HepG2 (cell line): Measurements from ENCODE around the gene COX18. TPM values are rescaled to one million over a fixed set of nuclear protein-coding genes. Genes with fewer than 3 reads are reported as not detected.

Experiments used
- ATAC-seq: fragments of 200-7000 bp; cut with Tn5 transposase; 3 replicates; pipeline ENCODE4 v1.9.1; 2020; ENCODE audit warnings: mild to moderate bottlenecking, moderate library complexity
- BruUV-seq: library from RNA; stranded (reverse); fragments of 400-500 nt; replicated peaks from 2 replicates; lab custom pipeline; 2021; lab: Mats Ljungman, UMichigan
- CTCF ChIA-PET: fragments of 300-600 bp; formaldehyde crosslinking; extraction: SDS; loops from one replicate; lab custom pipeline; 2021; ENCODE audit warnings: low total read pairs, inconsistent platforms, low intra/inter-chr PET ratio; lab: Yijun Ruan, JAX
- POLR2A ChIA-PET: fragments of 350-600 bp; sonication (Branson Sonifier 250); formaldehyde crosslinking; loops from one replicate; lab custom pipeline; 2020; ENCODE audit warnings: antibody characterized with exemption, inconsistent platforms; lab: Yijun Ruan, JAX
- DNase-seq: peaks from one replicate; pipeline ENCODE4 v3.0.0-alpha.2; 2015; ENCODE audit warnings: low spot score
- FAIRE-seq: peaks from 3 replicates; lab custom pipeline; 2011; peaks lifted over from hg19 to GRCh38; lab: Jason Lieb, UNC
- H2AFZ ChIP-seq: one replicate; pipeline ENCODE4 v1.6.1; 2011; ENCODE audit warnings: low read length, inconsistent platforms
- H3K27ac ChIP-seq: fragments of 300-600 bp; 3 replicates; pipeline ENCODE4 v1.8.0; 2011; ENCODE audit warnings: mixed run types, mild to moderate bottlenecking, mixed read lengths, low read length, inconsistent platforms; ENCODE audit not compliant: insufficient read depth; ENCODE audit errors: extremely low read length
- H3K27me3 ChIP-seq, 2 experiments: fragments of 200-600 bp in 1 of 2; 2 replicates in 1 of 2; 3 replicates in 1 of 2; pipeline versions ENCODE4 v1.6.0 to v1.8.0; 2011; ENCODE audit warnings: low read length in 2 of 2, mild to moderate bottlenecking in 2 of 2, moderate library complexity in 2 of 2, inconsistent platforms in 1 of 2; ENCODE audit not compliant: insufficient read depth in 2 of 2, control insufficient read depth in 1 of 2
- H3K36me3 ChIP-seq, 2 experiments: fragments of 200-600 bp in 1 of 2; replicated peaks in 1 of 2; 2 replicates in 1 of 2; 3 replicates in 1 of 2; pipeline versions ENCODE4 v1.5.1 to v1.8.0; 2011; ENCODE audit warnings: low read length in 2 of 2, inconsistent platforms in 1 of 2; ENCODE audit not compliant: insufficient read depth in 2 of 2, control insufficient read depth in 1 of 2
- H3K4me1 ChIP-seq: 2 replicates; pipeline ENCODE4 v1.5.1; 2012; ENCODE audit warnings: low read length, inconsistent platforms; ENCODE audit not compliant: insufficient read depth
- H3K4me2 ChIP-seq: 2 replicates; pipeline ENCODE4 v1.6.0; 2011; ENCODE audit warnings: low read depth, low read length, inconsistent platforms
- H3K4me3 ChIP-seq, 3 experiments: fragments of 200-600 bp in 1 of 3; sonication (generic), shearing (Covaris generic) in 1 of 3; replicated peaks in 1 of 3; 2 replicates each; pipeline ENCODE4 v1.5.1; 2011 to 2016; ENCODE audit warnings: low read length in 3 of 3, inconsistent platforms in 2 of 3, low read depth in 2 of 3, mild to moderate bottlenecking in 2 of 3, control low read depth in 1 of 3, mixed read lengths in 1 of 3; ENCODE audit not compliant: insufficient read depth in 1 of 3
- H3K79me2 ChIP-seq: one replicate; pipeline ENCODE4 v1.6.1; 2011; ENCODE audit warnings: low read length, inconsistent platforms; ENCODE audit not compliant: insufficient read depth
- H3K9ac ChIP-seq: 2 replicates; pipeline ENCODE4 v1.6.0; 2011; ENCODE audit warnings: mild to moderate bottlenecking, low read depth, low read length, inconsistent platforms; ENCODE audit not compliant: insufficient read depth
- H3K9me3 ChIP-seq: 2 replicates; pipeline ENCODE4 v1.5.1; 2012; ENCODE audit warnings: mild to moderate bottlenecking, low read length
- H4K20me1 ChIP-seq: 2 replicates; pipeline ENCODE4 v1.6.0; 2011; ENCODE audit warnings: inconsistent platforms, mild to moderate bottlenecking, low read length, moderate library complexity; ENCODE audit not compliant: insufficient read depth
- CHD4 ChIP-seq: fragments of 200-600 bp; sonication (generic); IDR thresholded peaks from 2 replicates; pipeline ENCODE4 v1.7.0; 2017; ENCODE audit warnings: mild to moderate bottlenecking, low read length, borderline replicate concordance
- TBX2 ChIP-seq: sonication (generic); formaldehyde crosslinking; IDR thresholded peaks from 2 replicates; pipeline ENCODE4 v1.5.0; 2020; ENCODE audit warnings: missing genetic modification reagents, mild to moderate bottlenecking, borderline replicate concordance
- U2AF1 ChIP-seq: fragments of 200-400 bp; formaldehyde crosslinking; optimal IDR thresholded peaks from 2 replicates; pipeline ENCODE3; 2017; ENCODE audit warnings: mild to moderate bottlenecking, low read depth, low read length
- YY1 ChIP-seq: IDR thresholded peaks from 2 replicates; pipeline ENCODE4 v1.6.1; 2011; ENCODE audit warnings: low read length, low read depth, moderate library complexity, mild to moderate bottlenecking; ENCODE audit not compliant: insufficient read depth, insufficient replicate concordance
- ZNF253 ChIP-seq: sonication (generic); formaldehyde crosslinking; IDR thresholded peaks from 2 replicates; pipeline ENCODE4 v1.8.0; 2022; ENCODE audit warnings: mild to moderate bottlenecking, missing genetic modification reagents, borderline replicate concordance
- ZNF276 ChIP-seq: sonication (generic); formaldehyde crosslinking; IDR thresholded peaks from 2 replicates; pipeline ENCODE4 v1.4.0; 2020; ENCODE audit warnings: mild to moderate bottlenecking, low read depth, missing genetic modification reagents
- ZNF30 ChIP-seq: sonication (generic); formaldehyde crosslinking; IDR thresholded peaks from 2 replicates; pipeline ENCODE4 v1.5.0; 2020; ENCODE audit warnings: mild to moderate bottlenecking, missing genetic modification reagents
- ZNF564 ChIP-seq: sonication (generic); formaldehyde crosslinking; IDR thresholded peaks from 2 replicates; pipeline ENCODE4 v1.8.1; 2023; ENCODE audit warnings: mild to moderate bottlenecking, missing genetic modification reagents
- ZNF609 ChIP-seq: sonication (generic); formaldehyde crosslinking; IDR thresholded peaks from 2 replicates; pipeline ENCODE4 v1.4.0; 2020; ENCODE audit warnings: mild to moderate bottlenecking, missing genetic modification reagents, borderline replicate concordance
- ZNF773 ChIP-seq: sonication (generic); formaldehyde crosslinking; IDR thresholded peaks from 2 replicates; pipeline ENCODE4 v1.4.0; 2020; ENCODE audit warnings: missing genetic modification reagents, borderline replicate concordance
- ZNF878 ChIP-seq: sonication (generic); formaldehyde crosslinking; IDR thresholded peaks from 2 replicates; pipeline ENCODE4 v1.8.1; 2023; ENCODE audit warnings: mild to moderate bottlenecking, missing genetic modification reagents, moderate library complexity
- WGBS: methylation state at CpG from one replicate; pipeline ENCODE4 v1.1.6; 2017; ENCODE audit warnings: low lambda C conversion rate; 5-methylcytosine and 5-hydroxymethylcytosine counted together
- in situ Hi-C: cut with HindIII; loops from 2 replicates; pipeline ENCODE4 v1.10.0; 2017; ENCODE audit warnings: low pct_unique_long_range_greater_than_20kb; ENCODE audit not compliant: extremely low pct_ligation_motif_present
- intact Hi-C: fragments of 100-400 bp; cut with micrococcal nuclease; formaldehyde crosslinking; loops from one replicate; pipeline ENCODE4 v1.10.0; 2022; ENCODE audit not compliant: unreplicated experiment
- polyA plus RNA-seq, 8 experiments: library from polyadenylated mRNA; depleted of rRNA in 3 of 8; stranded (reverse) in 7 of 8; unstranded in 1 of 8; fragments of >200 nt; fragmentation: Illumina TruSeq in 4 of 8; extraction: Trizol in 4 of 8; gene quantifications; 2 replicates each; pipeline versions ENCODE4 v1.2.1 to v1.2.3, GENCODE V29; 2011 to 2016; ENCODE audit warnings: low read depth in 4 of 8, missing spikeins in 1 of 8, mixed read lengths in 1 of 8; ENCODE audit not compliant: insufficient read depth in 1 of 8
- total RNA-seq, 5 experiments: library from RNA; depleted of rRNA; stranded (reverse); fragments of >200 nt; fragmentation: Illumina TruSeq; extraction: Trizol; gene quantifications; 2 replicates each; pipeline ENCODE4 v1.2.3, GENCODE V29; 2016; ENCODE audit warnings: low read depth in 1 of 5
- TF ChIP-seq, protein P1 (sequence below), 2 experiments: fragments of 450-650 bp in 1 of 2; sonication (generic) in 1 of 2; formaldehyde crosslinking; IDR thresholded peaks; 2 replicates each; pipeline versions ENCODE4 v1.5.0 to v1.8.0; 2020 to 2022; ENCODE audit warnings: mild to moderate bottlenecking in 1 of 2, missing genetic modification reagents in 1 of 2
- TF ChIP-seq, protein P2 (sequence below): sonication (generic); formaldehyde crosslinking; IDR thresholded peaks from 2 replicates; pipeline ENCODE4 v1.4.0; 2020; ENCODE audit warnings: missing genetic modification reagents

The COX18 gene
- total and polyA plus RNA-seq, 2 of the 13 experiments (the other 11 are each of a cell fraction or from before 2014, with no cell fraction given) = 8.7 to 21.3 TPM

DNA sequence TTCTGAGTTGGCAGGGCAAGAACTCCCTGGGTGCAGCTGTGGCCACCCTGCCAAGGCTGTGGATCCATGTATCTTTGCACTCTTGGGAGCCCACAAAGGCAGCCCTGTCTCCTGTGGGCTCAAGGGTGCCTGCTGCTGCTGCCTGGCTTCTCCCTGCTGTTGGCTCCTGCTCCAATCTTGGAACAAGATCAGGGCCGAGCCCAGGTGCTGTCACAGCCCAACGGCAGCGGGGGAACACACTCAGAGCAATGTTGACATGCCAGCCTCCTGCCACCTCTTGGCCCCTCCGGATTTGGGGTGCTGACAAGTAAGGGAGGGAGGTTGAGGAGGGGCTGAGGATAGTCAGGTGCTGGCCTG, 57.9 kb downstream of the COX18 start:
- TF ChIP-seq, protein P1, sequence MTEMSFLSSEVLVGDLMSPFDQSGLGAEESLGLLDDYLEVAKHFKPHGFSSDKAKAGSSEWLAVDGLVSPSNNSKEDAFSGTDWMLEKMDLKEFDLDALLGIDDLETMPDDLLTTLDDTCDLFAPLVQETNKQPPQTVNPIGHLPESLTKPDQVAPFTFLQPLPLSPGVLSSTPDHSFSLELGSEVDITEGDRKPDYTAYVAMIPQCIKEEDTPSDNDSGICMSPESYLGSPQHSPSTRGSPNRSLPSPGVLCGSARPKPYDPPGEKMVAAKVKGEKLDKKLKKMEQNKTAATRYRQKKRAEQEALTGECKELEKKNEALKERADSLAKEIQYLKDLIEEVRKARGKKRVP (CRISPR knock-in tag; IDR thresholded peaks at IDR 0.05) = no peak
- TF ChIP-seq ZNF30 (no peak), TBX2 (CRISPR knock-in tag) (no peak), ZNF564 (CRISPR knock-in tag) (no peak), ZNF276 (no peak), ZNF609 (no peak), CHD4 (no peak), ZNF878 (CRISPR knock-in tag) (no peak), U2AF1 (no peak), ZNF773 (CRISPR knock-in tag) (no peak), YY1 (no peak), ZNF253 (CRISPR knock-in tag) (no peak)
- TF ChIP-seq, protein P2, sequence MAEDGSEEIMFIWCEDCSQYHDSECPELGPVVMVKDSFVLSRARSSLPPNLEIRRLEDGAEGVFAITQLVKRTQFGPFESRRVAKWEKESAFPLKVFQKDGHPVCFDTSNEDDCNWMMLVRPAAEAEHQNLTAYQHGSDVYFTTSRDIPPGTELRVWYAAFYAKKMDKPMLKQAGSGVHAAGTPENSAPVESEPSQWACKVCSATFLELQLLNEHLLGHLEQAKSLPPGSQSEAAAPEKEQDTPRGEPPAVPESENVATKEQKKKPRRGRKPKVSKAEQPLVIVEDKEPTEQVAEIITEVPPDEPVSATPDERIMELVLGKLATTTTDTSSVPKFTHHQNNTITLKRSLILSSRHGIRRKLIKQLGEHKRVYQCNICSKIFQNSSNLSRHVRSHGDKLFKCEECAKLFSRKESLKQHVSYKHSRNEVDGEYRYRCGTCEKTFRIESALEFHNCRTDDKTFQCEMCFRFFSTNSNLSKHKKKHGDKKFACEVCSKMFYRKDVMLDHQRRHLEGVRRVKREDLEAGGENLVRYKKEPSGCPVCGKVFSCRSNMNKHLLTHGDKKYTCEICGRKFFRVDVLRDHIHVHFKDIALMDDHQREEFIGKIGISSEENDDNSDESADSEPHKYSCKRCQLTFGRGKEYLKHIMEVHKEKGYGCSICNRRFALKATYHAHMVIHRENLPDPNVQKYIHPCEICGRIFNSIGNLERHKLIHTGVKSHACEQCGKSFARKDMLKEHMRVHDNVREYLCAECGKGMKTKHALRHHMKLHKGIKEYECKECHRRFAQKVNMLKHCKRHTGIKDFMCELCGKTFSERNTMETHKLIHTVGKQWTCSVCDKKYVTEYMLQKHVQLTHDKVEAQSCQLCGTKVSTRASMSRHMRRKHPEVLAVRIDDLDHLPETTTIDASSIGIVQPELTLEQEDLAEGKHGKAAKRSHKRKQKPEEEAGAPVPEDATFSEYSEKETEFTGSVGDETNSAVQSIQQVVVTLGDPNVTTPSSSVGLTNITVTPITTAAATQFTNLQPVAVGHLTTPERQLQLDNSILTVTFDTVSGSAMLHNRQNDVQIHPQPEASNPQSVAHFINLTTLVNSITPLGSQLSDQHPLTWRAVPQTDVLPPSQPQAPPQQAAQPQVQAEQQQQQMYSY (CRISPR knock-in tag) = no peak
- no peaks in the 10 kb centered on the region for H3K79me2 ChIP-seq
- no peaks in the 10 kb centered on the region for H3K9me3 ChIP-seq
- 0 out of 5 replicates have a peak, but pooled peaks cover 0 to 2% of the 10 kb centered on the region in 2 experiments for H3K27me3 ChIP-seq
- DNase-seq (no peak), ATAC-seq (no peak), FAIRE-seq (no peak)
- WGBS = 4% methylated on average over 4 of the region's 4 CpGs
- H3K9ac ChIP-seq = no peak overlapping the region
- H4K20me1 ChIP-seq = no peaks in the 10 kb centered on the region
- H2AFZ ChIP-seq = no peak overlapping the region
- H3K4me2 ChIP-seq = no peak overlapping the region
- no peaks in the 10 kb centered on the region for H3K36me3 ChIP-seq
- no peak overlapping the region for H3K27ac ChIP-seq
- ChIA-PET POLR2A (no interaction called here), CTCF (no interaction called here)
- BruUV-seq = no TSS peak
- intact Hi-C loops = no loop called here
- H3K4me1 ChIP-seq = no peaks in the 10 kb centered on the region
- no peak overlapping the region for H3K4me3 ChIP-seq
- in situ Hi-C loops = loop anchor here (10.0 to 25.0 kb wide), 2 partner anchors 307 to 699 kb away; no protein-coding TSS in a partner anchor
